ENCODE results near the gene PLPPR1. TPM values are rescaled to one million over a fixed set of nuclear protein-coding genes. Genes with fewer than 3 reads are reported as not detected.
A peak's percentile ranks its signal among the peaks of the same experiment; 100 is the strongest.

Gene PLPPR1
- total and polyA plus RNA-seq, 2 donors (not counting 3 experiments of a cell fraction or from before 2014, with no cell fraction given): 0.18 to 0.50 TPM

DNA sequence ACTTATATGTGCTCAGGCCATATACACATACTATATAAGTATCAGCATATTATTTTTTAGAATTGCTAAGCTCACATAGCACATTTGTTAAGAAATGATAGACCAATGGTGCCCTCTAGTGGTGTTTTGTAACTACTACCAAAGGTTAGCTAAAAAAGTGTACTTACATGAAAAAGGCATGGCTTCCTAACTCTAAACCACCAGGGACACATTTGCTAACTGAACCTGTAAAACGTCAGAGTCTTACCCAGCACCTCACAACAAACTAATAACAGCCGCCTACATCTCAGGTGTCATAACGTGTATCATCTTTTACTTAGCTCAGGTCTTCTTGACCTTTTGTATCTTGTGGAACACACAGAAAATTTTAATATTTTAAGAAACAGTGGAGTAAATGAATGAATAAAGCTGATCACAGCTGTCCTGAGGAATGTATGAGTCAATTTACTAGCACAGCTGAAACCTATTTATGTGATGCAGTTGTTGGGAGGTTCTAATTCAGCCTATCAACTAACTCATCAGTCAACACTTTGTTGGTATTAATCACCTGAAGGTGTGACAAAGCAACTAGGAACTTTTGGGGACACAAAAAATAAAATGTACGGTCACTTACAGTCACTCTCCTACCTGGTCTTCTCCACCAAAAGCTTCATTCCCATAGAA is 283.4 kb downstream of the PLPPR1 start:
- FAIRE-seq (peak; percentile 62), DNase-seq (ENCODE audit: low read depth, low spot score) (peak; percentile 76)
- BruUV-seq (replicated peaks): no TSS peak
- Histone ChIP-seq H3K36me3 (ENCODE audit: control insufficient read depth in 2 of 2, extremely low read depth in 1 of 2, insufficient read depth in 2 of 2, low read length in 2 of 2) (no peaks in the 10 kb centered on the region), H3K79me2 (ENCODE audit: control insufficient read depth, insufficient read depth, low read length) (no peaks in the 10 kb centered on the region), H3K9me1 (replicated peaks; ENCODE audit: control insufficient read depth, extremely low read depth, insufficient read depth, low read length) (no peaks in the 10 kb centered on the region), H2AFZ (ENCODE audit: low read depth, low read length) (no peak overlapping the region), H3K27me3 (ENCODE audit: control insufficient read depth in 2 of 2, insufficient read depth in 2 of 2, low read length in 2 of 2) (peaks cover 0 to 4% of the 10 kb centered on the region in 2 experiments), H3K4me1 (ENCODE audit: control insufficient read depth, extremely low read depth, insufficient read depth, low read length) (no peaks in the 10 kb centered on the region), H3K4me3 (replicated peaks in 1 of 3; ENCODE audit: insufficient read depth in 1 of 3, low read depth in 1 of 3, low read length in 3 of 3) (no peak overlapping the region), H3K27ac (ENCODE audit: insufficient read depth, low read depth, low read length) (no peak overlapping the region), H4K20me1 (replicated peaks; ENCODE audit: control insufficient read depth, extremely low read depth, insufficient read depth, low read length) (no peaks in the 10 kb centered on the region), H3K9me3 (replicated peaks; ENCODE audit: control insufficient read depth, insufficient read depth, low read length) (no peaks in the 10 kb centered on the region), H3K9ac (replicated peaks; ENCODE audit: extremely low read depth, insufficient read depth, low read length) (no peak overlapping the region), H3K4me2 (ENCODE audit: insufficient read depth, low read length) (no peak overlapping the region)
- intact Hi-C loops (cut with micrococcal nuclease): loop anchor here (1.0 kb wide), 4 partner anchors 193 to 710 kb away; no protein-coding TSS in a partner anchor
- ChIA-PET CTCF (interaction anchor here (0.6 to 5.8 kb wide), 40 partner anchors 11 to 958 kb away, joined by 3 to 428 read pairs (median 4); no protein-coding TSS in a partner anchor), POLR2A (no interaction called here)
- dilution Hi-C loops (cut with MboI; ENCODE audit: extremely low pct_ligation_motif_present, low sequenced_read_pairs): no loop called here
- TF ChIP-seq MYC (IDR thresholded peaks at IDR 0.05; ENCODE audit: low read depth, low read length) (no peak), FOS (IDR thresholded peaks at IDR 0.05; ENCODE audit: borderline replicate concordance, insufficient read depth, low read length) (no peak)
- TF ChIP-seq, protein P1, sequence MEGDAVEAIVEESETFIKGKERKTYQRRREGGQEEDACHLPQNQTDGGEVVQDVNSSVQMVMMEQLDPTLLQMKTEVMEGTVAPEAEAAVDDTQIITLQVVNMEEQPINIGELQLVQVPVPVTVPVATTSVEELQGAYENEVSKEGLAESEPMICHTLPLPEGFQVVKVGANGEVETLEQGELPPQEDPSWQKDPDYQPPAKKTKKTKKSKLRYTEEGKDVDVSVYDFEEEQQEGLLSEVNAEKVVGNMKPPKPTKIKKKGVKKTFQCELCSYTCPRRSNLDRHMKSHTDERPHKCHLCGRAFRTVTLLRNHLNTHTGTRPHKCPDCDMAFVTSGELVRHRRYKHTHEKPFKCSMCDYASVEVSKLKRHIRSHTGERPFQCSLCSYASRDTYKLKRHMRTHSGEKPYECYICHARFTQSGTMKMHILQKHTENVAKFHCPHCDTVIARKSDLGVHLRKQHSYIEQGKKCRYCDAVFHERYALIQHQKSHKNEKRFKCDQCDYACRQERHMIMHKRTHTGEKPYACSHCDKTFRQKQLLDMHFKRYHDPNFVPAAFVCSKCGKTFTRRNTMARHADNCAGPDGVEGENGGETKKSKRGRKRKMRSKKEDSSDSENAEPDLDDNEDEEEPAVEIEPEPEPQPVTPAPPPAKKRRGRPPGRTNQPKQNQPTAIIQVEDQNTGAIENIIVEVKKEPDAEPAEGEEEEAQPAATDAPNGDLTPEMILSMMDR (IDR thresholded peaks at IDR 0.05; ENCODE audit: extremely low read depth in 1 of 2, insufficient read depth in 1 of 2, low read depth in 1 of 2, low read length in 2 of 2): peak; percentile 24 to 33

DNA sequence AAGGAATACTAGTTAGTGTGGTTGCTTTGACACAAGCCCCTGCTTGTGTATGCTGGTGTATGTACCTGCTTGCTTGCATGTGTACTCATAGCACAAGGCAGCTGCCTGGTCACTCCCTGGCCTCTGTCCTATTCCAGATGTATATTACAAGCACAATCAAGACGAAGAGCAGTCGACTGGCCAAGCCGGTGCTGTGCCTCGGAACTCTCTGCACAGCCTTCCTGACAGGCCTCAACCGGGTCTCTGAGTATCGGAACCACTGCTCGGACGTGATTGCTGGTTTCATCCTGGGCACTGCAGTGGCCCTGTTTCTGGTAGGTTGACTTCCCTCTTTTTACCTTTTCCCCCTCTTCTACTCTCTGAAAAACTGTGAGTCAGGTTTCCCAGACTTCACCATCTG is 284.1 kb downstream of the PLPPR1 start:
- DNase-seq (ENCODE audit: low read depth, low spot score): no peak
- no peaks in the 10 kb centered on the region for H3K9me1 ChIP-seq (replicated peaks; ENCODE audit: control insufficient read depth, extremely low read depth, insufficient read depth, low read length)
- no peak overlapping the region for H3K4me2 ChIP-seq (ENCODE audit: insufficient read depth, low read length)
- intact Hi-C loops (cut with micrococcal nuclease) (no loop called here), dilution Hi-C loops (cut with MboI; ENCODE audit: extremely low pct_ligation_motif_present, low sequenced_read_pairs) (no loop called here)
- ChIA-PET CTCF (interaction anchor here (1.3 to 5.8 kb wide), 9 partner anchors 12 to 712 kb away, joined by 5 to 428 read pairs (median 28); no protein-coding TSS in a partner anchor), POLR2A (no interaction called here)
- peaks cover 0 to 4% of the 10 kb centered on the region in 2 experiments for H3K27me3 ChIP-seq (ENCODE audit: control insufficient read depth in 2 of 2, insufficient read depth in 2 of 2, low read length in 2 of 2)
- no peak overlapping the region for H3K9ac ChIP-seq (replicated peaks; ENCODE audit: extremely low read depth, insufficient read depth, low read length)
- H3K36me3 ChIP-seq (ENCODE audit: control insufficient read depth in 2 of 2, extremely low read depth in 1 of 2, insufficient read depth in 2 of 2, low read length in 2 of 2): no peaks in the 10 kb centered on the region
- H4K20me1 ChIP-seq (replicated peaks; ENCODE audit: control insufficient read depth, extremely low read depth, insufficient read depth, low read length): no peaks in the 10 kb centered on the region
- BruUV-seq (replicated peaks): no TSS peak
- no peak for FAIRE-seq
- no peaks in the 10 kb centered on the region for H3K79me2 ChIP-seq (ENCODE audit: control insufficient read depth, insufficient read depth, low read length)
- H3K4me1 ChIP-seq (ENCODE audit: control insufficient read depth, extremely low read depth, insufficient read depth, low read length): no peaks in the 10 kb centered on the region
- H2AFZ ChIP-seq (ENCODE audit: low read depth, low read length): no peak overlapping the region
- no peak overlapping the region for H3K4me3 ChIP-seq (replicated peaks in 1 of 3; ENCODE audit: insufficient read depth in 1 of 3, low read depth in 1 of 3, low read length in 3 of 3)
- no peaks in the 10 kb centered on the region for H3K9me3 ChIP-seq (replicated peaks; ENCODE audit: control insufficient read depth, insufficient read depth, low read length)
- TF ChIP-seq EZH2 (IDR thresholded peaks at IDR 0.05; ENCODE audit: borderline replicate concordance, low read depth, low read length, severe bottlenecking) (no peak), JUN (IDR thresholded peaks at IDR 0.05; ENCODE audit: borderline replicate concordance, insufficient read depth, insufficient read length, low read depth) (no peak), FOS (IDR thresholded peaks at IDR 0.05; ENCODE audit: borderline replicate concordance, insufficient read depth, low read length) (no peak), MYC (IDR thresholded peaks at IDR 0.05; ENCODE audit: low read depth, low read length) (no peak), POLR2AphosphoS5 (IDR thresholded peaks at IDR 0.05; ENCODE audit: insufficient read depth, low read depth, low read length) (no peak), POLR2A (IDR thresholded peaks at IDR 0.05; ENCODE audit: low read depth, low read length) (no peak), GATA2 (IDR thresholded peaks at IDR 0.05; ENCODE audit: insufficient read depth, insufficient read length, low read depth, low read length) (no peak)
- TF ChIP-seq, protein P2, sequence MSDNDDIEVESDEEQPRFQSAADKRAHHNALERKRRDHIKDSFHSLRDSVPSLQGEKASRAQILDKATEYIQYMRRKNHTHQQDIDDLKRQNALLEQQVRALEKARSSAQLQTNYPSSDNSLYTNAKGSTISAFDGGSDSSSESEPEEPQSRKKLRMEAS (IDR thresholded peaks at IDR 0.05; ENCODE audit: insufficient read depth, insufficient read length): no peak
- TF ChIP-seq, protein P1 (IDR thresholded peaks at IDR 0.05; ENCODE audit: extremely low read depth in 1 of 2, insufficient read depth in 1 of 2, low read depth in 1 of 2, low read length in 2 of 2): no peak
- no peak overlapping the region for H3K27ac ChIP-seq (ENCODE audit: insufficient read depth, low read depth, low read length)
